Endothelial cell of umbilical vein (primary cell): ENCODE results near the gene PIGM. TPM values are rescaled to one million over a fixed set of nuclear protein-coding genes. Genes with fewer than 3 reads are reported as not detected.

Experiments
- BruUV-seq: library from RNA; stranded (reverse); fragments of 400-500 nt; replicated peaks from 2 replicates; lab custom pipeline; 2021; lab: Mats Ljungman, UMichigan
- CTCF ChIA-PET: fragments of 300-600, 350-600 bp; sonication (Branson Sonifier 250); formaldehyde crosslinking; loops from one replicate; lab custom pipeline; 2021; ENCODE audit warnings: antibody characterized with exemption, inconsistent platforms; lab: Charles Lee
- POLR2A ChIA-PET: fragments of 300-600, 350-600 bp; sonication (Branson Sonifier 250); formaldehyde crosslinking; loops from one replicate; lab custom pipeline; 2021; ENCODE audit warnings: antibody characterized with exemption, inconsistent platforms; lab: Charles Lee
- DNase-seq: peaks from one replicate; pipeline ENCODE4 v3.0.0-alpha.2; 2011; ENCODE audit warnings: low read depth, low spot score
- FAIRE-seq: peaks from 2 replicates; lab custom pipeline; 2011; peaks lifted over from hg19 to GRCh38; lab: Jason Lieb, UNC
- H2AFZ ChIP-seq: 2 replicates; pipeline ENCODE4 v1.6.0; 2012; ENCODE audit warnings: low read depth, low read length, control low read depth, inconsistent platforms
- H3K27ac ChIP-seq: 2 replicates; pipeline ENCODE4 v1.5.1; 2011; ENCODE audit warnings: low read depth, mild to moderate bottlenecking, control low read depth, low read length, moderate library complexity; ENCODE audit not compliant: insufficient read depth
- H3K27me3 ChIP-seq, 2 experiments: 2 replicates each; pipeline versions ENCODE4 v1.6.0 to v1.6.1; 2011; ENCODE audit warnings: low read length in 2 of 2, mixed read lengths in 1 of 2; ENCODE audit not compliant: control insufficient read depth in 2 of 2, insufficient read depth in 2 of 2
- H3K36me3 ChIP-seq, 2 experiments: 2 replicates in 1 of 2; 3 replicates in 1 of 2; pipeline ENCODE4 v1.5.1; 2011; ENCODE audit warnings: low read length in 2 of 2, mild to moderate bottlenecking in 1 of 2, moderate library complexity in 1 of 2; ENCODE audit not compliant: control insufficient read depth in 2 of 2, insufficient read depth in 2 of 2; ENCODE audit errors: extremely low read depth in 1 of 2
- H3K4me1 ChIP-seq: 3 replicates; pipeline ENCODE4 v1.5.1; 2011; ENCODE audit warnings: mild to moderate bottlenecking, low read length; ENCODE audit not compliant: control insufficient read depth, insufficient read depth; ENCODE audit errors: extremely low read depth
- H3K4me2 ChIP-seq: 2 replicates; pipeline ENCODE4 v1.6.1; 2011; ENCODE audit warnings: low read length, control low read depth, mixed read lengths; ENCODE audit not compliant: insufficient read depth
- H3K4me3 ChIP-seq, 3 experiments: fragments of 200-600 bp in 1 of 3; sonication (generic), shearing (Covaris generic) in 1 of 3; replicated peaks in 1 of 3; 2 replicates each; pipeline ENCODE4 v1.5.1; 2011 to 2016; ENCODE audit warnings: control low read depth in 3 of 3, low read length in 3 of 3, mild to moderate bottlenecking in 2 of 3, inconsistent platforms in 1 of 3, low read depth in 1 of 3, moderate library complexity in 1 of 3; ENCODE audit not compliant: insufficient read depth in 1 of 3
- H3K79me2 ChIP-seq: 2 replicates; pipeline ENCODE4 v1.6.0; 2012; ENCODE audit warnings: low read length, inconsistent platforms; ENCODE audit not compliant: control insufficient read depth, insufficient read depth
- H3K9ac ChIP-seq: replicated peaks from 2 replicates; pipeline ENCODE3; 2011; ENCODE audit warnings: low read length, control low read depth; ENCODE audit not compliant: insufficient read depth; ENCODE audit errors: extremely low read depth
- H3K9me1 ChIP-seq: replicated peaks from 3 replicates; pipeline ENCODE4 v1.6.0; 2011; ENCODE audit warnings: mild to moderate bottlenecking, low read length; ENCODE audit not compliant: control insufficient read depth, insufficient read depth; ENCODE audit errors: extremely low read depth
- H3K9me3 ChIP-seq: replicated peaks from 2 replicates; pipeline ENCODE4 v1.5.1; 2012; ENCODE audit warnings: low read length, inconsistent platforms; ENCODE audit not compliant: control insufficient read depth, insufficient read depth
- H4K20me1 ChIP-seq: replicated peaks from 2 replicates; pipeline ENCODE3; 2011; ENCODE audit warnings: mild to moderate bottlenecking, low read length; ENCODE audit not compliant: control insufficient read depth, insufficient read depth; ENCODE audit errors: extremely low read depth
- CTCF ChIP-seq, 2 donors: IDR thresholded peaks; 1 replicate in 1 of 2; 2 replicates in 1 of 2; pipeline ENCODE4 v1.5.1; 2011; ENCODE audit warnings: low read length in 2 of 2, mild to moderate bottlenecking in 2 of 2, moderate library complexity in 2 of 2, control low read depth in 1 of 2, inconsistent platforms in 1 of 2, low read depth in 1 of 2; ENCODE audit not compliant: insufficient read depth in 1 of 2; ENCODE audit errors: extremely low read depth in 1 of 2
- EZH2 ChIP-seq: IDR thresholded peaks from 2 replicates; pipeline ENCODE4 v1.6.1; 2012; ENCODE audit warnings: borderline replicate concordance, low read depth, mild to moderate bottlenecking, moderate library complexity, low read length, inconsistent platforms; ENCODE audit not compliant: severe bottlenecking
- FOS ChIP-seq: IDR thresholded peaks from 2 replicates; pipeline ENCODE4 v1.6.1; 2011; ENCODE audit warnings: mild to moderate bottlenecking, low read length, moderate library complexity, borderline replicate concordance; ENCODE audit not compliant: insufficient read depth
- GATA2 ChIP-seq: IDR thresholded peaks from 2 replicates; pipeline ENCODE4 v1.7.0; 2011; ENCODE audit warnings: low read depth, mild to moderate bottlenecking, moderate library complexity, mixed read lengths, low read length; ENCODE audit not compliant: insufficient read length, insufficient read depth
- JUN ChIP-seq: IDR thresholded peaks from 2 replicates; pipeline ENCODE4 v1.6.1; 2011; ENCODE audit warnings: borderline replicate concordance, low read depth; ENCODE audit not compliant: insufficient read length, insufficient read depth
- MAX ChIP-seq: IDR thresholded peaks from 2 replicates; pipeline ENCODE4 v1.6.1; 2011; ENCODE audit not compliant: insufficient read depth, insufficient read length
- MYC ChIP-seq: IDR thresholded peaks from one replicate; pipeline ENCODE4 v1.6.1; 2011; ENCODE audit warnings: mild to moderate bottlenecking, low read depth, low read length
- POLR2A ChIP-seq: IDR thresholded peaks from 2 replicates; pipeline ENCODE4 v1.6.1; 2012; ENCODE audit warnings: low read depth, mild to moderate bottlenecking, control low read depth, low read length
- POLR2AphosphoS5 ChIP-seq: IDR thresholded peaks from 2 replicates; pipeline ENCODE4 v1.6.1; 2012; ENCODE audit warnings: low read depth, mild to moderate bottlenecking, control low read depth, low read length, moderate library complexity; ENCODE audit not compliant: insufficient read depth
- dilution Hi-C: fragments of 300-500 bp; cut with MboI; formaldehyde crosslinking; loops from one replicate; pipeline ENCODE4 v1.15.0; 2019; ENCODE audit warnings: low sequenced_read_pairs; ENCODE audit not compliant: extremely low pct_ligation_motif_present
- intact Hi-C: fragments of 100-400 bp; cut with micrococcal nuclease; formaldehyde crosslinking; loops from one replicate; pipeline ENCODE4 v1.10.0; 2022
- polyA plus RNA-seq, 4 experiments: library from polyadenylated mRNA; depleted of rRNA in 3 of 4; stranded (reverse) in 3 of 4; unstranded in 1 of 4; fragments of >200 nt; gene quantifications; 2 replicates each; pipeline versions ENCODE4 v1.2.1 to v1.2.3, GENCODE V29; 2011 to 2012; ENCODE audit warnings: missing spikeins in 1 of 4
- total RNA-seq: library from RNA; stranded (reverse); gene quantifications from 2 replicates; pipeline ENCODE4 v1.2.3, GENCODE V29; 2021

The PIGM gene
- total and polyA plus RNA-seq, 2 donors (not counting 3 experiments of a cell fraction or from before 2014, with no cell fraction given), result 3.4 to 5.4 TPM

- Histone ChIP-seq H3K27me3 (peaks cover 5 to 13% of the 10 kb centered on the region in 2 experiments), H3K9me3 (no peaks in the 10 kb centered on the region), H4K20me1 (no peaks in the 10 kb centered on the region), H3K4me2 (no peak overlapping the region), H3K4me3 (no peak overlapping the region), H3K9ac (no peak overlapping the region), H2AFZ (no peak overlapping the region), H3K9me1 (no peaks in the 10 kb centered on the region), H3K79me2 (no peaks in the 10 kb centered on the region), H3K36me3 (no peaks in the 10 kb centered on the region), H3K4me1 (no peaks in the 10 kb centered on the region), H3K27ac (no peak overlapping the region)
- DNase-seq (no peak), FAIRE-seq (no peak)
- CTCF ChIA-PET, result interaction anchor here (0.9 to 1.6 kb wide), 4 partner anchors 9 to 365 kb away, joined by 3 to 4 read pairs (median 3); no protein-coding TSS in a partner anchor
- intact Hi-C loops, result no loop called here
- no TSS peak for BruUV-seq
- POLR2A ChIA-PET, result no interaction called here
- dilution Hi-C loops, result no loop called here
- no peak for TF ChIP-seq MAX
Measured at GRCh38 chr1:160063176-160063575, 31.4 kb upstream of the PIGM start.

- H3K9me1 ChIP-seq, result no peaks in the 10 kb centered on the region
- dilution Hi-C loops, result no loop called here
- peaks cover 7 to 9% of the 10 kb centered on the region in 2 experiments for H3K27me3 ChIP-seq
- no peaks in the 10 kb centered on the region for H3K36me3 ChIP-seq
- no peaks in the 10 kb centered on the region for H3K4me1 ChIP-seq
- DNase-seq (no peak), FAIRE-seq (no peak)
- H3K79me2 ChIP-seq, result no peaks in the 10 kb centered on the region
- BruUV-seq, result no TSS peak
- intact Hi-C loops, result no loop called here
- no peak overlapping the region for H3K4me2 ChIP-seq
- H3K27ac ChIP-seq, result no peak overlapping the region
- H3K9ac ChIP-seq, result no peak overlapping the region
- H2AFZ ChIP-seq, result no peak overlapping the region
- ChIA-PET POLR2A (no interaction called here), CTCF (interaction anchor here (1.2 kb wide), 1 partner anchor 8 kb away, joined by 4 read pairs; no protein-coding TSS in a partner anchor)
- no peaks in the 10 kb centered on the region for H4K20me1 ChIP-seq
- H3K9me3 ChIP-seq, result no peaks in the 10 kb centered on the region
- H3K4me3 ChIP-seq, result no peak overlapping the region
- TF ChIP-seq POLR2A (no peak), MAX (no peak), POLR2AphosphoS5 (no peak), GATA2 (no peak), CTCF (IDR thresholded peaks at IDR 0.05; ENCODE audit: extremely low read depth in 1 of 2, insufficient read depth in 1 of 2, low read depth in 1 of 2, low read length in 2 of 2) (no peak), JUN (no peak), MYC (no peak), EZH2 (no peak), FOS (no peak)
Measured at GRCh38 chr1:160062230-160062532, 30.4 kb upstream of the PIGM start.
